B cell (primary cell): Measurements from ENCODE around the gene CD53. TPM values are rescaled to one million over a fixed set of nuclear protein-coding genes. Genes with fewer than 3 reads are reported as not detected.
"Not testable (repeated sequence)": the region's sequence is repeated elsewhere in the genome, so short reads cannot be mapped to it uniquely, and the experiment has no call there.

ENCODE experiments used
- ATAC-seq: fragments of 200-7000 bp; cut with Tn5 transposase; one replicate; pipeline ENCODE4 v1.10.0; 2021; ENCODE audit warnings: low read depth, mild to moderate bottlenecking, moderate number of reproducible peaks, moderate library complexity
- CTCF ChIA-PET: fragments of 350-600 bp; sonication (Branson Sonifier 250); formaldehyde crosslinking; loops from one replicate; lab custom pipeline; 2021; ENCODE audit warnings: antibody characterized with exemption, inconsistent platforms; lab: Charles Lee
- POLR2A ChIA-PET: fragments of 350-600 bp; sonication (Branson Sonifier 250); formaldehyde crosslinking; loops from one replicate; lab custom pipeline; 2021; ENCODE audit warnings: antibody characterized with exemption; lab: Charles Lee
- DNase-seq: peaks from one replicate; pipeline ENCODE4 v3.0.0; 2013
- H2AFZ ChIP-seq: 2 replicates; pipeline ENCODE4 v1.6.1; 2012; ENCODE audit warnings: mild to moderate bottlenecking, low read depth, low read length; ENCODE audit not compliant: insufficient read depth, poor library complexity, severe bottlenecking
- H3K27ac ChIP-seq, 2 donors: 1 replicate in 1 of 2; 2 replicates in 1 of 2; pipeline ENCODE4 v1.5.1; 2012 to 2013; ENCODE audit warnings: low read length in 2 of 2, mild to moderate bottlenecking in 2 of 2, moderate library complexity in 1 of 2
- H3K27me3 ChIP-seq, 4 experiments: fragments of 200-600 bp in 1 of 4; sonication (generic) in 1 of 4; replicated peaks in 1 of 4; 1 replicate in 2 of 4; 2 replicates in 2 of 4; pipeline versions ENCODE4 v1.6.1 to v1.7.0; 2013 to 2016; ENCODE audit warnings: low read length in 3 of 4, mild to moderate bottlenecking in 2 of 4, mixed read lengths in 1 of 4, moderate library complexity in 1 of 4; ENCODE audit not compliant: insufficient read depth in 4 of 4, control insufficient read depth in 3 of 4; ENCODE audit errors: control extremely low read depth in 1 of 4
- H3K36me3 ChIP-seq, 2 experiments: replicated peaks in 1 of 2; 1 replicate in 1 of 2; 2 replicates in 1 of 2; pipeline versions ENCODE4 v1.6.1 to v1.7.1; 2013; ENCODE audit warnings: low read length in 1 of 2; ENCODE audit not compliant: insufficient read depth in 2 of 2, control insufficient read depth in 1 of 2; ENCODE audit errors: control extremely low read depth in 1 of 2, extremely low read depth in 1 of 2
- H3K4me1 ChIP-seq, 2 donors: fragments of 200-600 bp in 1 of 2; sonication (generic) in 1 of 2; 1 replicate in 1 of 2; 2 replicates in 1 of 2; pipeline versions ENCODE4 v1.5.1 to v1.6.1; 2013 to 2017; ENCODE audit warnings: low read length in 2 of 2; ENCODE audit not compliant: control insufficient read depth in 2 of 2, insufficient read depth in 2 of 2
- H3K4me2 ChIP-seq: replicated peaks from 2 replicates; pipeline ENCODE3; 2012; ENCODE audit warnings: mild to moderate bottlenecking, low read depth, low read length; ENCODE audit not compliant: poor library complexity, severe bottlenecking
- H3K4me3 ChIP-seq, 5 experiments: fragments of 200-600 bp in 1 of 5; sonication (generic) in 1 of 5; 1 replicate in 3 of 5; 2 replicates in 2 of 5; pipeline versions ENCODE4 v1.5.1 to v1.7.0; 2011 to 2016; ENCODE audit warnings: low read length in 4 of 5, mild to moderate bottlenecking in 4 of 5, low read depth in 2 of 5, control low read depth in 1 of 5, moderate library complexity in 1 of 5; ENCODE audit not compliant: insufficient read depth in 1 of 5; ENCODE audit errors: control extremely low read depth in 1 of 5, extremely low read depth in 1 of 5
- H3K79me2 ChIP-seq: fragments of 200-600 bp; sonication (generic); one replicate; pipeline ENCODE4 v1.6.0; 2016; ENCODE audit warnings: low read length; ENCODE audit not compliant: control insufficient read depth, insufficient read depth
- H3K9ac ChIP-seq: fragments of 200-600 bp; sonication (generic); 2 replicates; pipeline ENCODE4 v1.6.1; 2017; ENCODE audit warnings: mild to moderate bottlenecking, low read length, moderate library complexity
- H3K9me3 ChIP-seq, 3 donors: one replicate each; pipeline versions ENCODE4 v1.6.1 to v1.7.1; 2013; ENCODE audit warnings: low read length in 2 of 3; ENCODE audit not compliant: control insufficient read depth in 2 of 3, insufficient read depth in 1 of 3; ENCODE audit errors: control extremely low read depth in 1 of 3
- H4K20me1 ChIP-seq: 2 replicates; pipeline ENCODE4 v1.6.0; 2012; ENCODE audit warnings: mild to moderate bottlenecking, low read length; ENCODE audit not compliant: insufficient read depth, control insufficient read depth, poor library complexity, severe bottlenecking
- H3K27ac Mint-ChIP-seq: one replicate; pipeline ENCODE4 v1.8.0; 2021; ENCODE audit warnings: mixed read lengths
- H3K27me3 Mint-ChIP-seq: one replicate; pipeline ENCODE4 v1.8.0; 2021; ENCODE audit warnings: mixed read lengths
- H3K4me1 Mint-ChIP-seq: one replicate; pipeline ENCODE4 v1.8.0; 2021; ENCODE audit warnings: mixed read lengths
- H3K4me3 Mint-ChIP-seq: one replicate; pipeline ENCODE4 v1.8.0; 2021; ENCODE audit warnings: mixed read lengths
- H3K9me3 Mint-ChIP-seq: one replicate; pipeline ENCODE4 v1.8.0; 2022; ENCODE audit warnings: mixed read lengths; ENCODE audit not compliant: insufficient read depth
- EZH2 ChIP-seq: IDR thresholded peaks from 2 replicates; pipeline ENCODE4 v1.6.1; 2012; ENCODE audit warnings: borderline replicate concordance, low read depth, mild to moderate bottlenecking, moderate library complexity, low read length; ENCODE audit not compliant: insufficient read depth, poor library complexity, severe bottlenecking
- WGBS: methylation state at CpG from one replicate; pipeline ENCODE4 v1.1.5; 2013; ENCODE audit warnings: missing lambda C conversion rate; ENCODE audit not compliant: insufficient coverage; 5-methylcytosine and 5-hydroxymethylcytosine counted together
- intact Hi-C: fragments of 100-400 bp; cut with micrococcal nuclease; formaldehyde crosslinking; loops from one replicate; pipeline ENCODE4 v1.10.0; 2022
- polyA plus RNA-seq: library from polyadenylated mRNA; depleted of rRNA; stranded (reverse); fragments of >200 nt; gene quantifications from 2 replicates; pipeline ENCODE4 v1.2.3, GENCODE V29; 2012
- total RNA-seq, 2 donors: library from RNA; stranded (reverse); fragments of 120-200 nt in 1 of 2; gene quantifications; 1 replicate in 1 of 2; 2 replicates in 1 of 2; pipeline versions ENCODE4 v1.2.3 to v1.2.4, GENCODE V29; 2013 to 2022
- TF ChIP-seq, protein P1 (sequence below): fragments of 200-600 bp; IDR thresholded peaks from one replicate; pipeline ENCODE4 v1.8.0; 2022; ENCODE audit warnings: antibody characterized with exemption, mild to moderate bottlenecking

Gene CD53
- total and polyA plus RNA-seq, 2 donors (not counting 1 experiment from before 2014, with no cell fraction given), result 490 to 1,010 TPM

DNA sequence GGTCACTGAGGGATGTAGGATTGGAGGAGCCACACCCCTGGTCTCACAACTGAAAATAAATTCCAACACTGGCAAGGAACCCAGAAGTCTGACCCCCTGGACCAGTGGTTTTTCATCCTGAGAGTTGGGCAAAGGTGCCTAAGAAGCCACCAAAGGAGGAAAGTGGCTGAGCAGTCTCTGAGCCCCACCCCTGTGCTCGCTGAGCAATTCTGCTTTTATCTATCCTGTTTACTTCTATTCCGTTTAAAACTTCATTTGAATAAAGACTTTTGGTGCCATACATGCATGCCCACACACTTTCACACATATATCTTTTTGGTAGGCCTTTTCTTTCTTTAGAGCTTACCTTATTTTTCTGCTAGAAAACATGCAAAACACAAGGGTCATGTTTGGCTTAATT lies 13.9 kb upstream of the CD53 start:
- no peaks in the 10 kb centered on the region for H3K27me3 ChIP-seq
- no peaks in the 10 kb centered on the region for H3K36me3 ChIP-seq
- peaks cover 20 to 35% of the 10 kb centered on the region in 2 donors for H3K4me1 ChIP-seq
- intact Hi-C loops, result loop anchor here (2.0 kb wide), 1 partner anchor 14 kb away; the partner anchor contains the start of gene CD53
- H2AFZ ChIP-seq, result peak overlapping the region; percentile 71
- Mint-ChIP-seq H3K4me3 (peak overlapping the region; percentile 57), H3K9me3 (peaks cover 4% of the 10 kb centered on the region), H3K27me3 (no peaks in the 10 kb centered on the region), H3K4me1 (peaks cover 41% of the 10 kb centered on the region), H3K27ac (peak overlapping the region; percentile 88)
- H3K9ac ChIP-seq, result peak overlapping the region; percentile 21
- ATAC-seq (peak; percentile 37), DNase-seq (no peak)
- H3K4me3 ChIP-seq, result peak overlapping the region in 1 of 5 experiments; percentile 3
- no peaks in the 10 kb centered on the region for H4K20me1 ChIP-seq
- no peaks in the 10 kb centered on the region for H3K9me3 ChIP-seq
- TF ChIP-seq, protein P1, sequence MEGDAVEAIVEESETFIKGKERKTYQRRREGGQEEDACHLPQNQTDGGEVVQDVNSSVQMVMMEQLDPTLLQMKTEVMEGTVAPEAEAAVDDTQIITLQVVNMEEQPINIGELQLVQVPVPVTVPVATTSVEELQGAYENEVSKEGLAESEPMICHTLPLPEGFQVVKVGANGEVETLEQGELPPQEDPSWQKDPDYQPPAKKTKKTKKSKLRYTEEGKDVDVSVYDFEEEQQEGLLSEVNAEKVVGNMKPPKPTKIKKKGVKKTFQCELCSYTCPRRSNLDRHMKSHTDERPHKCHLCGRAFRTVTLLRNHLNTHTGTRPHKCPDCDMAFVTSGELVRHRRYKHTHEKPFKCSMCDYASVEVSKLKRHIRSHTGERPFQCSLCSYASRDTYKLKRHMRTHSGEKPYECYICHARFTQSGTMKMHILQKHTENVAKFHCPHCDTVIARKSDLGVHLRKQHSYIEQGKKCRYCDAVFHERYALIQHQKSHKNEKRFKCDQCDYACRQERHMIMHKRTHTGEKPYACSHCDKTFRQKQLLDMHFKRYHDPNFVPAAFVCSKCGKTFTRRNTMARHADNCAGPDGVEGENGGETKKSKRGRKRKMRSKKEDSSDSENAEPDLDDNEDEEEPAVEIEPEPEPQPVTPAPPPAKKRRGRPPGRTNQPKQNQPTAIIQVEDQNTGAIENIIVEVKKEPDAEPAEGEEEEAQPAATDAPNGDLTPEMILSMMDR, result no peak
- no peak for TF ChIP-seq EZH2
- WGBS, result 40% methylated on average over 1 of the region's 2 CpGs
- peak overlapping the region; percentile 58 for H3K4me2 ChIP-seq
- ChIA-PET POLR2A (interaction anchor here (1.2 to 1.3 kb wide), 3 partner anchors 17 to 105 kb away, joined by 4 to 5 read pairs (median 4); partner anchors contain the start of gene LRIF1), CTCF (interaction anchor here (0.7 to 2.6 kb wide), 5 partner anchors 9 to 240 kb away, joined by 3 to 8 read pairs (median 4); partner anchors contain the start of gene CD53)
- H3K79me2 ChIP-seq, result peaks cover 37% of the 10 kb centered on the region
- peak overlapping the region; percentile 8 to 25 for H3K27ac ChIP-seq

DNA sequence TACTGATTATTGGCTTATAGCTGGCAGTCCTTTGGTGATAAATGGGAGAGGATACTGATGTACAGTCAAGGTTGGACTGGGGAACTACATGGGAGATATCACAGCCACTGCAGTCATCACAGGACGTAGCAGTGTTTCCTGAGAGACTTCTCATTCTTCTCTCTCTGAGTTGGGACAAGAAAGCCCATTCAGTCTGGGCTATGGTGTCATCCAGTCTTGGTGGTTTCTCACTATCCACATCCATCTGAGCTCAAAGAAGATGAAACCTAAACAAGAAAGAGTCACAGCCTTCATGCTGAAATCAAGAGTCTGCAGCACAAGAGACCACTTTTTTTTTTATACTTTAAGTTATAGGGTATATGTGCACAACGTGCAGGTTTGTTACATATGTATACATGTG lies 12.8 kb upstream of the CD53 start:
- Mint-ChIP-seq H3K27me3 (no peaks in the 10 kb centered on the region), H3K27ac (peak overlapping the region; percentile 59), H3K4me3 (peak overlapping the region; percentile 28), H3K9me3 (peaks cover 14% of the 10 kb centered on the region), H3K4me1 (peaks cover 51% of the 10 kb centered on the region)
- CTCF ChIA-PET, result interaction anchor here (1.0 to 2.6 kb wide), 3 partner anchors 13 to 31 kb away, joined by 3 to 8 read pairs (median 8); partner anchors contain the start of gene CD53
- 67% methylated on average over 1 of the region's 2 CpGs for whole genome bisulfite sequencing
- Histone ChIP-seq H3K9ac (no peak overlapping the region), H2AFZ (peak overlapping the region; percentile 13), H3K79me2 (peaks cover 48% of the 10 kb centered on the region), H3K4me2 (no peak overlapping the region), H3K4me1 (peaks cover 20 to 37% of the 10 kb centered on the region in 2 donors), H3K27ac (no peak overlapping the region), H3K9me3 (peaks cover 0 to 8% (median 2%) of the 10 kb centered on the region in 3 donors), H4K20me1 (no peaks in the 10 kb centered on the region), H3K36me3 (no peaks in the 10 kb centered on the region), H3K27me3 (no peaks in the 10 kb centered on the region), H3K4me3 (no peak overlapping the region)
- DNase-seq, result no peak
- POLR2A ChIA-PET, result interaction anchor here (1.2 to 2.1 kb wide), 3 partner anchors 12 to 104 kb away, joined by 4 to 8 read pairs (median 4); partner anchors contain the start of gene LRIF1
- intact Hi-C loops, result no loop called here
- TF ChIP-seq, protein P1, result no peak
- TF ChIP-seq EZH2, result no peak
- ATAC-seq, result no peak

DNA sequence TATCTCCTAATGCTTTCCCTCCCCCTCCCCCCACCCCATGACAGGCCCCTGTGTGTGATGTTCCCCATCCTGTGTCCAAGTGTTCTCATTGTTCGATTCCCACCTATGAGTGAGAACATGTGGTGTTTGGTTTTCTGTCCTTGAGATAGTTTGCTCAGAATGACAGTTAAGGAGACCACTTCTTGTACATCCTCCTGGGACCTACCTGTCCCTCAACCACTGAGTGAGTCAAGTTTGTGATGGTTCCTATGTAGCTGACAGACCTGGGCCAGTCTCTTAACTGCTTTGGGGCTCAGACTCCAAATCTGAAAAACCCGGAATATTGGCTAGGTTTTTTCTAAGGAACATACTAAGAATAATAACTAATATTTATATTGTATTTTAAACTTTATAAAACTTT lies 12.3 kb upstream of the CD53 start:
- Mint-ChIP-seq H3K4me1 (peaks cover 55% of the 10 kb centered on the region), H3K27ac (peak overlapping the region; percentile 73), H3K4me3 (peak overlapping the region; percentile 23), H3K9me3 (peaks cover 14% of the 10 kb centered on the region)
- no CpG with 5 or more reads among the region's 2 CpGs for WGBS
- H3K27ac ChIP-seq, H3K27me3 Mint-ChIP-seq, intact Hi-C loops, H3K4me3 ChIP-seq, H3K27me3 ChIP-seq, H3K9ac ChIP-seq, H3K4me2 ChIP-seq, DNase-seq, H2AFZ ChIP-seq, H4K20me1 ChIP-seq, ATAC-seq, H3K36me3 ChIP-seq: not testable (repeated sequence)
- H3K79me2 ChIP-seq, result peaks cover 53% of the 10 kb centered on the region
- H3K9me3 ChIP-seq, result peaks cover 0 to 12% (median 4%) of the 10 kb centered on the region in 3 donors
- ChIA-PET POLR2A (interaction anchor here (1.2 to 2.1 kb wide), 2 partner anchors 11 to 74 kb away, joined by 4 to 8 read pairs; no protein-coding TSS in a partner anchor), CTCF (interaction anchor here (0.9 to 1.9 kb wide), 3 partner anchors 12 to 96 kb away, joined by 3 to 8 read pairs (median 6); partner anchors contain the start of gene CD53)
- peaks cover 20 to 37% of the 10 kb centered on the region in 2 donors for H3K4me1 ChIP-seq
